Measurements from ENCODE around the gene COL5A2. TPM values are rescaled to one million over a fixed set of nuclear protein-coding genes. Genes with fewer than 3 reads are reported as not detected.

COL5A2 gene
- total and polyA plus RNA-seq, 2 donors (not counting 3 experiments of a cell fraction or from before 2014, with no cell fraction given): 47.4 to 123 TPM

GRCh38 chr2:189074506-189074905 is 105.1 kb downstream of the COL5A2 start:
- Histone ChIP-seq H2AFZ (ENCODE audit: low read depth, low read length) (no peak overlapping the region), H4K20me1 (replicated peaks; ENCODE audit: control insufficient read depth, extremely low read depth, insufficient read depth, low read length) (no peaks in the 10 kb centered on the region), H3K9ac (replicated peaks; ENCODE audit: extremely low read depth, insufficient read depth, low read length) (no peak overlapping the region), H3K27ac (ENCODE audit: insufficient read depth, low read depth, low read length) (no peak overlapping the region), H3K36me3 (ENCODE audit: control insufficient read depth in 2 of 2, extremely low read depth in 1 of 2, insufficient read depth in 2 of 2, low read length in 2 of 2) (peaks cover 2 to 7% of the 10 kb centered on the region in 2 experiments), H3K9me1 (replicated peaks; ENCODE audit: control insufficient read depth, extremely low read depth, insufficient read depth, low read length) (no peaks in the 10 kb centered on the region), H3K79me2 (ENCODE audit: control insufficient read depth, insufficient read depth, low read length) (no peaks in the 10 kb centered on the region), H3K4me2 (ENCODE audit: insufficient read depth, low read length) (no peak overlapping the region), H3K4me1 (ENCODE audit: control insufficient read depth, extremely low read depth, insufficient read depth, low read length) (no peaks in the 10 kb centered on the region), H3K27me3 (ENCODE audit: control insufficient read depth in 2 of 2, insufficient read depth in 2 of 2, low read length in 2 of 2) (no peaks in the 10 kb centered on the region), H3K4me3 (replicated peaks in 1 of 3; ENCODE audit: insufficient read depth in 1 of 3, low read depth in 1 of 3, low read length in 3 of 3) (no peak overlapping the region), H3K9me3 (replicated peaks; ENCODE audit: control insufficient read depth, insufficient read depth, low read length) (no peaks in the 10 kb centered on the region)
- BruUV-seq (replicated peaks): no TSS peak
- dilution Hi-C loops (cut with MboI; ENCODE audit: extremely low pct_ligation_motif_present, low sequenced_read_pairs) (no loop called here), intact Hi-C loops (cut with micrococcal nuclease) (no loop called here)
- FAIRE-seq: no peak
- POLR2A ChIA-PET: no interaction called here
- TF ChIP-seq GATA2 (IDR thresholded peaks at IDR 0.05; ENCODE audit: insufficient read depth, insufficient read length, low read depth, low read length) (no peak), MAX (IDR thresholded peaks at IDR 0.05; ENCODE audit: insufficient read depth, insufficient read length) (no peak), POLR2AphosphoS5 (IDR thresholded peaks at IDR 0.05; ENCODE audit: insufficient read depth, low read depth, low read length) (no peak), FOS (IDR thresholded peaks at IDR 0.05; ENCODE audit: borderline replicate concordance, insufficient read depth, low read length) (no peak), POLR2A (IDR thresholded peaks at IDR 0.05; ENCODE audit: low read depth, low read length) (no peak), MYC (IDR thresholded peaks at IDR 0.05; ENCODE audit: low read depth, low read length) (no peak), JUN (IDR thresholded peaks at IDR 0.05; ENCODE audit: borderline replicate concordance, insufficient read depth, insufficient read length, low read depth) (no peak), EZH2 (IDR thresholded peaks at IDR 0.05; ENCODE audit: borderline replicate concordance, low read depth, low read length, severe bottlenecking) (no peak), CTCF (IDR thresholded peaks at IDR 0.05; ENCODE audit: extremely low read depth in 1 of 2, insufficient read depth in 1 of 2, low read depth in 1 of 2, low read length in 2 of 2) (no peak)
- no peak for DNase-seq (ENCODE audit: low read depth, low spot score)
- CTCF ChIA-PET: interaction anchor here (1.0 to 2.7 kb wide), 4 partner anchors 9 to 550 kb away, joined by 3 to 13 read pairs (median 4); no protein-coding TSS in a partner anchor

Data from endothelial cell of umbilical vein (primary cell).